Measurements from ENCODE around the gene PAX2.

The PAX2 gene

DNA sequence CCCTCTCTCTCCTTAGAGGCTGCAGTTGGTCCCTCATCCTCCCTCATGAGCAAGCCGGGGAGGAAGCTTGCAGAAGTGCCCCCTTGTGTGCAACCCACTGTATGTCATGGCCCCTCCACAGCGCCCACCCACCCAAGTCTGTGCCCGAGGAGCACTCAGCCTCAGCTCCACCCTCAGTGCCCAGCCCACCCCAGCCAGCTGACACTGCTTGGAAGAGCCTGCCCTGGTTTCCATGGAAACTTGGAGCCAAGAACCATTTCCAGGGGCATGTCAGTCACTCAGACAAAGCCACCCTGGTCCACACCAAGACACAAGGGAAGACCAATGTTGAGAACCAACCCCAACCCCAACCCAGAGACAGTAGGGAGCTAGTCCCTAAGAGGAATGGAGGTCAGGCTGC, 79.5 kb downstream of the PAX2 start:
- no peak overlapping the region for H3K4me3 ChIP-seq (ENCODE audit: low read length in 2 of 2)
- no peaks in the 10 kb centered on the region for H3K9me3 ChIP-seq (ENCODE audit: control insufficient read depth in 2 of 2, low read length in 2 of 2)
- H3K27ac ChIP-seq (ENCODE audit: low read length): no peak overlapping the region
- peaks cover 35% of the 10 kb centered on the region for H3K4me1 ChIP-seq (ENCODE audit: control insufficient read depth, insufficient read depth, low read length)
- H3K27me3 ChIP-seq (ENCODE audit: control insufficient read depth in 1 of 2, insufficient read depth in 2 of 2, low read length in 2 of 2): peaks cover 60 to 64% of the 10 kb centered on the region in 2 donors
- no peak overlapping the region for H3K9ac ChIP-seq (ENCODE audit: low read length in 2 of 2)
- no peaks in the 10 kb centered on the region for H3K36me3 ChIP-seq (ENCODE audit: control insufficient read depth in 2 of 2, insufficient read depth in 2 of 2, low read length in 2 of 2)

DNA sequence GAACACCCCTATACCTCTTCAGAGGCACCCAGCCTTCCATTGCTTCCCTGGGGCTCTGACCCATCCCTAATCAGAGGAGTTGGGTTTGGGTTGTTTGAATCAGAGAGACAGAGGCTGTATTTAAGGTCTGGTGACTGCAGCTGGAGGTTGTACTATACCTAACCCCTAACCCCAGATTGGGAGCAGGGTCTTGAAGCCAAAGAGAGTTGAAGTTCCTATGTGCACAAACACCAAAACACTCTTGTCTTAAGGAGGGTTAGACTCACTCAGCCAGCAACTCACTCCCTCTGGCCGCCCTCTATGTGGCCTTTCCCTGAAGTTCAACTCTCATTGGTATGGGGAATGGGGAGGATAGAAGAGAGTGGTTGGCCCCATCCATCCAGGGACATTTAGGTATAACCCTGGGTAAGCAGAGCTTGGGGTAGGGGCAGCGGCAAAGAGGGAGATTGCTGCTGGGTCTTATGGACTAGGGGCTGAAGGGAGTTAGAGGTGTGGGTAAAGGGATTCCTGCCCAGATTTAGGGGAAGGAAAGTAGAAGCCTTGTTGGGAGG, 80.0 kb downstream of the PAX2 start:
- Histone ChIP-seq H3K27ac (ENCODE audit: low read length) (no peak overlapping the region), H3K9ac (ENCODE audit: low read length in 2 of 2) (no peak overlapping the region), H3K27me3 (ENCODE audit: control insufficient read depth in 1 of 2, insufficient read depth in 2 of 2, low read length in 2 of 2) (peaks cover 66 to 69% of the 10 kb centered on the region in 2 donors), H3K36me3 (ENCODE audit: control insufficient read depth in 2 of 2, insufficient read depth in 2 of 2, low read length in 2 of 2) (no peaks in the 10 kb centered on the region), H3K4me1 (ENCODE audit: control insufficient read depth, insufficient read depth, low read length) (peaks cover 35% of the 10 kb centered on the region), H3K4me3 (ENCODE audit: low read length in 2 of 2) (no peak overlapping the region), H3K9me3 (ENCODE audit: control insufficient read depth in 2 of 2, low read length in 2 of 2) (no peaks in the 10 kb centered on the region)

DNA sequence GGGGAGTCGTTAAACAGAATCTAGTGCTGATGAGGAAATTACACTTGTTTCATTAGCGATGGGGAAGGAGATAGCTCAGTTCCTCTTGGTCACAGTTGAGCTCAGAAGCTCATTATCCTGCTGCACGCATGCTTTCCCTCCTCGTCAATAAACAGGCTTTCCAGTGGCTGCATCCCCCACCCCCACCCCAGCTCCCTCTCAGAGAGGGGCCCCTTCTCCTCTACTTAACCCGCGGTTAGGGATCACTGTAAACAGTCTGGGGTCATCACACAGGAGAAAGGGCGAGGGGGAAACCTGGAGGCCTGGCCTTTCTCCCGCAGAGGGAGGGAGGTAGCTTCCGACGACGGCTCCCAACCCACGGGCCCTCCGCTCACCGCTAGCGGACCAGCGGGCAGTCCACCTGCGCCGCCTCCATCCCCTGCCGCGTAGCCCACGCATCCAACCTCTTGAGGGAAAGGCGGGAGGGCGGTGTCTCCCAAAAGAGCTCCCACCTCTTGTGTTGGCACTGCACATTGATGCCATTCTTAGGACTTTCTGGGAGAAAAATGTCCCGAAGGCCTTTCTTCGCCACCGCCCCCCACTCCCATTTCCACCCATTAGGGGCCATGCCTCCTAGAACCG, 80.8 kb downstream of the PAX2 start:
- H3K4me1 ChIP-seq (ENCODE audit: control insufficient read depth, insufficient read depth, low read length): peaks cover 35% of the 10 kb centered on the region
- H3K9ac ChIP-seq (ENCODE audit: low read length in 2 of 2): no peak overlapping the region
- no peak overlapping the region for H3K27ac ChIP-seq (ENCODE audit: low read length)
- H3K27me3 ChIP-seq (ENCODE audit: control insufficient read depth in 1 of 2, insufficient read depth in 2 of 2, low read length in 2 of 2): peaks cover 69 to 76% of the 10 kb centered on the region in 2 donors
- no peaks in the 10 kb centered on the region for H3K36me3 ChIP-seq (ENCODE audit: control insufficient read depth in 2 of 2, insufficient read depth in 2 of 2, low read length in 2 of 2)
- H3K9me3 ChIP-seq (ENCODE audit: control insufficient read depth in 2 of 2, low read length in 2 of 2): no peaks in the 10 kb centered on the region
- H3K4me3 ChIP-seq (ENCODE audit: low read length in 2 of 2): no peak overlapping the region

DNA sequence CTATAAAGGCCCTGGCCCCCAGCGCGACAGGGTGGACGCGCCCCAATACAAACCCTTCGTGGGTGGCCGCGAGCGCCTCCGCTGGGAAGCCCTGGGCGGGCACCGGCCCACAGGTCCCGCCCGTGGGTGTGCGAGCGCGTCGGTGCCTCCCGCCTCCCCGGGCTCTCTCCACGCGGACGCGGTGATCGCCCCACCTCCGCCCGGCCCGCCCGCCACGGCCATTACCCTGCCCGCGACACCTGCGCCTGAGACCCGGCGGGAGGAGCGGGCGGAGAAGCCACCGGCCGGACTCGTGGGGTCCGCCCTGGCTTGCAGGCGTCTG, 81.2 kb downstream of the PAX2 start:
- no peak overlapping the region for H3K27ac ChIP-seq (ENCODE audit: low read length)
- peaks cover 35% of the 10 kb centered on the region for H3K4me1 ChIP-seq (ENCODE audit: control insufficient read depth, insufficient read depth, low read length)
- H3K9me3 ChIP-seq (ENCODE audit: control insufficient read depth in 2 of 2, low read length in 2 of 2): no peaks in the 10 kb centered on the region
- peaks cover 69 to 77% of the 10 kb centered on the region in 2 donors for H3K27me3 ChIP-seq (ENCODE audit: control insufficient read depth in 1 of 2, insufficient read depth in 2 of 2, low read length in 2 of 2)
- peak overlapping the region in 1 of 2 donors; percentile 49 for H3K4me3 ChIP-seq (ENCODE audit: low read length in 2 of 2)
- H3K9ac ChIP-seq (ENCODE audit: low read length in 2 of 2): no peak overlapping the region
- no peaks in the 10 kb centered on the region for H3K36me3 ChIP-seq (ENCODE audit: control insufficient read depth in 2 of 2, insufficient read depth in 2 of 2, low read length in 2 of 2)

DNA sequence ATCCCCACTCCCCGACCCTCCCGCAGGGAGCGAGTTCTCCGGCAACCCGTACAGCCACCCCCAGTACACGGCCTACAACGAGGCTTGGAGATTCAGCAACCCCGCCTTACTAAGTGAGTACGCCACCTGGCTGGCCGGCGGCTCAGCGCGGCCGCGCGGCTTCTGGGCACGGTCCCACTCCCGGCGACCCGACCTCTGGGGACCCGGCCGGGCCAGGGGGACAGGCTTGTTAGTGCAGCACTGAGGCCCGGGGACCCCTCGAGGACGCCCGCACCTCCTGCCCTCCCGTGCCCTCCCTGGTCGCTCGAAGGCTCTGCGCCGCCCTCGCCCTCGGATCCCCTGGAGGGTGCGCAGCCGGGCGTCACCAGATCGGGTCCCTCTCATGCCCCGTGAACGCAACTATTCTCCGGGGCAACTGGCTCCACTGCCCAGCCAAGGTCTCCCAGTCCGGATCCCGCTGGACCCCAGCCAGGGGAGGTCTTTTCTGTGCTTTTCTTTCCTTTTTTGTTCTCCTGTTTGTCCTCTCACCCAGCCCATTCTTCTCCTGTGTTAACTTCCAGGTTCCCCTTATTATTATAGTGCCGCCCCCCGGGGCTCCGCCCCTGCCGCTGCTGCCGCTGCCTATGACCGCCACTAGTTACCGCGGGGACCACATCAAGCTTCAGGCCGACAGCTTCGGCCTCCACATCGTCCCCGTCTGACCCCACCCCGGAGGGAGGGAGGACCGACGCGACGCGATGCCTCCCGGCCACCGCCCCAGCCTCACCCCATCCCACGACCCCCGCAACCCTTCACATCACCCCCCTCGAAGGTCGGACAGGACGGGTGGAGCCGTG, 81.8 kb downstream of the PAX2 start:
- Histone ChIP-seq H3K36me3 (ENCODE audit: control insufficient read depth in 2 of 2, insufficient read depth in 2 of 2, low read length in 2 of 2) (no peaks in the 10 kb centered on the region), H3K9me3 (ENCODE audit: control insufficient read depth in 2 of 2, low read length in 2 of 2) (no peaks in the 10 kb centered on the region), H3K27ac (ENCODE audit: low read length) (no peak overlapping the region), H3K27me3 (ENCODE audit: control insufficient read depth in 1 of 2, insufficient read depth in 2 of 2, low read length in 2 of 2) (peaks cover 74 to 81% of the 10 kb centered on the region in 2 donors), H3K4me3 (ENCODE audit: low read length in 2 of 2) (peak overlapping the region; percentile 35 to 49), H3K4me1 (ENCODE audit: control insufficient read depth, insufficient read depth, low read length) (peaks cover 35% of the 10 kb centered on the region), H3K9ac (ENCODE audit: low read length in 2 of 2) (no peak overlapping the region)

DNA sequence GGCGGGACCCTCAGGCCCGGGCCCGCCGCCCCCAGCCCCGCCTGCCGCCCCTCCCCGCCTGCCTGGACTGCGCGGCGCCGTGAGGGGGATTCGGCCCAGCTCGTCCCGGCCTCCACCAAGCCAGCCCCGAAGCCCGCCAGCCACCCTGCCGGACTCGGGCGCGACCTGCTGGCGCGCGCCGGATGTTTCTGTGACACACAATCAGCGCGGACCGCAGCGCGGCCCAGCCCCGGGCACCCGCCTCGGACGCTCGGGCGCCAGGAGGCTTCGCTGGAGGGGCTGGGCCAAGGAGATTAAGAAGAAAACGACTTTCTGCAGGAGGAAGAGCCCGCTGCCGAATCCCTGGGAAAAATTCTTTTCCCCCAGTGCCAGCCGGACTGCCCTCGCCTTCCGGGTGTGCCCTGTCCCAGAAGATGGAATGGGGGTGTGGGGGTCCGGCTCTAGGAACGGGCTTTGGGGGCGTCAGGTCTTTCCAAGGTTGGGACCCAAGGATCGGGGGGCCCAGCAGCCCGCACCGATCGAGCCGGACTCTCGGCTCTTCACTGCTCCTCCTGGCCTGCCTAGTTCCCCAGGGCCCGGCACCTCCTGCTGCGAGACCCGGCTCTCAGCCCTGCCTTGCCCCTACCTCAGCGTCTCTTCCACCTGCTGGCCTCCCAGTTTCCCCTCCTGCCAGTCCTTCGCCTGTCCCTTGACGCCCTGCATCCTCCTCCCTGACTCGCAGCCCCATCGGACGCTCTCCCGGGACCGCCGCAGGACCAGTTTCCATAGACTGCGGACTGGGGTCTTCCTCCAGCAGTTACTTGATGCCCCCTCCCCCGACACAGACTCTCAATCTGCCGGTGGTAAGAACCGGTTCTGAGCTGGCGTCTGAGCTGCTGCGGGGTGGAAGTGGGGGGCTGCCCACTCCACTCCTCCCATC, 82.7 kb downstream of the PAX2 start:
- Histone ChIP-seq H3K4me1 (ENCODE audit: control insufficient read depth, insufficient read depth, low read length) (peaks cover 35% of the 10 kb centered on the region), H3K9ac (ENCODE audit: low read length in 2 of 2) (no peak overlapping the region), H3K4me3 (ENCODE audit: low read length in 2 of 2) (peak overlapping the region; percentile 49 to 67), H3K9me3 (ENCODE audit: control insufficient read depth in 2 of 2, low read length in 2 of 2) (no peaks in the 10 kb centered on the region), H3K36me3 (ENCODE audit: control insufficient read depth in 2 of 2, insufficient read depth in 2 of 2, low read length in 2 of 2) (no peaks in the 10 kb centered on the region), H3K27ac (ENCODE audit: low read length) (no peak overlapping the region), H3K27me3 (ENCODE audit: control insufficient read depth in 1 of 2, insufficient read depth in 2 of 2, low read length in 2 of 2) (peaks cover 73 to 84% of the 10 kb centered on the region in 2 donors)

DNA sequence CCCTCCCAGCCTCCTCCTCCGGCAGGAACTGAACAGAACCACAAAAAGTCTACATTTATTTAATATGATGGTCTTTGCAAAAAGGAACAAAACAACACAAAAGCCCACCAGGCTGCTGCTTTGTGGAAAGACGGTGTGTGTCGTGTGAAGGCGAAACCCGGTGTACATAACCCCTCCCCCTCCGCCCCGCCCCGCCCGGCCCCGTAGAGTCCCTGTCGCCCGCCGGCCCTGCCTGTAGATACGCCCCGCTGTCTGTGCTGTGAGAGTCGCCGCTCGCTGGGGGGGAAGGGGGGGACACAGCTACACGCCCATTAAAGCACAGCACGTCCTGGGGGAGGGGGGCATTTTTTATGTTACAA, 83.3 kb downstream of the PAX2 start:
- no peaks in the 10 kb centered on the region for H3K36me3 ChIP-seq (ENCODE audit: control insufficient read depth in 2 of 2, insufficient read depth in 2 of 2, low read length in 2 of 2)
- no peaks in the 10 kb centered on the region for H3K9me3 ChIP-seq (ENCODE audit: control insufficient read depth in 2 of 2, low read length in 2 of 2)
- H3K4me3 ChIP-seq (ENCODE audit: low read length in 2 of 2): peak overlapping the region; percentile 49 to 67
- H3K27me3 ChIP-seq (ENCODE audit: control insufficient read depth in 1 of 2, insufficient read depth in 2 of 2, low read length in 2 of 2): peaks cover 69 to 83% of the 10 kb centered on the region in 2 donors
- no peak overlapping the region for H3K9ac ChIP-seq (ENCODE audit: low read length in 2 of 2)
- no peak overlapping the region for H3K27ac ChIP-seq (ENCODE audit: low read length)
- H3K4me1 ChIP-seq (ENCODE audit: control insufficient read depth, insufficient read depth, low read length): peaks cover 35% of the 10 kb centered on the region

DNA sequence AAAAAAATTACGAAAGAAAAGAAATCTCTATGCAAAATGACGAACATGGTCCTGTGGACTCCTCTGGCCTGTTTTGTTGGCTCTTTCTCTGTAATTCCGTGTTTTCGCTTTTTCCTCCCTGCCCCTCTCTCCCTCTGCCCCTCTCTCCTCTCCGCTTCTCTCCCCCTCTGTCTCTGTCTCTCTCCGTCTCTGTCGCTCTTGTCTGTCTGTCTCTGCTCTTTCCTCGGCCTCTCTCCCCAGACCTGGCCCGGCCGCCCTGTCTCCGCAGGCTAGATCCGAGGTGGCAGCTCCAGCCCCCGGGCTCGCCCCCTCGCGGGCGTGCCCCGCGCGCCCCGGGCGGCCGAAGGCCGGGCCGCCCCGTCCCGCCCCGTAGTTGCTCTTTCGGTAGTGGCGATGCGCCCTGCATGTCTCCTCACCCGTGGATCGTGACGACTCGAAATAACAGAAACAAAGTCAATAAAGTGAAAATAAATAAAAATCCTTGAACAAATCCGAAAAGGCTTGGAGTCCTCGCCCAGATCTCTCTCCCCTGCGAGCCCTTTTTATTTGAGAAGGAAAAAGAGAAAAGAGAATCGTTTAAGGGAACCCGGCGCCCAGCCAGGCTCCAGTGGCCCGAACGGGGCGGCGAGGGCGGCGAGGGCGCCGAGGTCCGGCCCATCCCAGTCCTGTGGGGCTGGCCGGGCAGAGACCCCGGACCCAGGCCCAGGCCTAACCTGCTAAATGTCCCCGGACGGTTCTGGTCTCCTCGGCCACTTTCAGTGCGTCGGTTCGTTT, 83.9 kb downstream of the PAX2 start:
- H3K27me3 ChIP-seq (ENCODE audit: control insufficient read depth in 1 of 2, insufficient read depth in 2 of 2, low read length in 2 of 2): peaks cover 64 to 81% of the 10 kb centered on the region in 2 donors
- peak overlapping the region; percentile 11 to 67 for H3K4me3 ChIP-seq (ENCODE audit: low read length in 2 of 2)
- no peaks in the 10 kb centered on the region for H3K9me3 ChIP-seq (ENCODE audit: control insufficient read depth in 2 of 2, low read length in 2 of 2)
- H3K9ac ChIP-seq (ENCODE audit: low read length in 2 of 2): no peak overlapping the region
- no peaks in the 10 kb centered on the region for H3K36me3 ChIP-seq (ENCODE audit: control insufficient read depth in 2 of 2, insufficient read depth in 2 of 2, low read length in 2 of 2)
- H3K4me1 ChIP-seq (ENCODE audit: control insufficient read depth, insufficient read depth, low read length): peaks cover 35% of the 10 kb centered on the region
- no peak overlapping the region for H3K27ac ChIP-seq (ENCODE audit: low read length)

DNA sequence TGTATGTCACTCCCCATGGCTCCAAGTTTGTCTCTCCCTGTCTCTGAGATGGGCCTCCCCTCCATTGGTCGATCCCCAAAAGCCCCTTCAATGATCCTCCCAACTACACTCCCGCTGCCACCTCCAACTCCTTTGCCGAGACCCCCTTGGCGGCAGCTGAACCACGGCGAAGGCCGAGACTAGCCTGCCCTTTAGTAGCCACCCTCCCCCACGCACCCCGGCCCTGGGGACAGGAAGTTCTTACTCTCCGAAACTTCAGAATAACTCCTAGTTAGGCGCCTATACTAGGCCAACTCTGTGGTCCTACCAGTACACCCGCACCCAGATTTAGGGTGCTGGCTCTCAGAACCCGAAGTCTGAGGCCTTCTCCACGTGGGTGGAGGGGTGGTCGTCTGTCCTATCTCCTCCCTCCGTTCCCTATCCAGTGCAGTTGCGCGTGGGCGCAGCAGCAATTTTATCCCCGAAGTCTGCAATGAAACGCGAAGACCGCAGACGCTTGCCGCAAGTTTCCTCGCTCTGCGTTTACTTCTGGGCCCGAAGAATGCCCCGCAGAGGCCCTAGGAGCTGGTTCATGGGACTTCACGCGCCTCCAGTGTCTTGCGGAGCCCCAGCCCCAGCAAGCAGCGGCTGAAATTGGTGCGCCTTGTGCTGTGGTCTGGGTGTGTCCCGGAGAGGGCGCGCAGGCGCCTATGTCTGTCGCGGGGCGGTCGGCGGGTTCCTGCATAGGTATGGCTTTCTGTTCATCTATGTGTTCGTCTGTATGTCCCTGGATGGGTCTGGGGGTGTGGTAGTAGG, 84.7 kb downstream of the PAX2 start:
- Histone ChIP-seq H3K36me3 (ENCODE audit: control insufficient read depth in 2 of 2, insufficient read depth in 2 of 2, low read length in 2 of 2) (no peaks in the 10 kb centered on the region), H3K27me3 (ENCODE audit: control insufficient read depth in 1 of 2, insufficient read depth in 2 of 2, low read length in 2 of 2) (peaks cover 58 to 75% of the 10 kb centered on the region in 2 donors), H3K27ac (ENCODE audit: low read length) (no peak overlapping the region), H3K4me1 (ENCODE audit: control insufficient read depth, insufficient read depth, low read length) (peaks cover 35% of the 10 kb centered on the region), H3K4me3 (ENCODE audit: low read length in 2 of 2) (no peak overlapping the region), H3K9ac (ENCODE audit: low read length in 2 of 2) (no peak overlapping the region), H3K9me3 (ENCODE audit: control insufficient read depth in 2 of 2, low read length in 2 of 2) (no peaks in the 10 kb centered on the region)

Data from stomach smooth muscle (tissue), 2 donors.